ENCODE measurements around the gene SRGAP1.

GRCh38 chr12:64027311-64027710 lies 182.8 kb downstream of the SRGAP1 start:
- TF ChIP-seq, protein P1, sequence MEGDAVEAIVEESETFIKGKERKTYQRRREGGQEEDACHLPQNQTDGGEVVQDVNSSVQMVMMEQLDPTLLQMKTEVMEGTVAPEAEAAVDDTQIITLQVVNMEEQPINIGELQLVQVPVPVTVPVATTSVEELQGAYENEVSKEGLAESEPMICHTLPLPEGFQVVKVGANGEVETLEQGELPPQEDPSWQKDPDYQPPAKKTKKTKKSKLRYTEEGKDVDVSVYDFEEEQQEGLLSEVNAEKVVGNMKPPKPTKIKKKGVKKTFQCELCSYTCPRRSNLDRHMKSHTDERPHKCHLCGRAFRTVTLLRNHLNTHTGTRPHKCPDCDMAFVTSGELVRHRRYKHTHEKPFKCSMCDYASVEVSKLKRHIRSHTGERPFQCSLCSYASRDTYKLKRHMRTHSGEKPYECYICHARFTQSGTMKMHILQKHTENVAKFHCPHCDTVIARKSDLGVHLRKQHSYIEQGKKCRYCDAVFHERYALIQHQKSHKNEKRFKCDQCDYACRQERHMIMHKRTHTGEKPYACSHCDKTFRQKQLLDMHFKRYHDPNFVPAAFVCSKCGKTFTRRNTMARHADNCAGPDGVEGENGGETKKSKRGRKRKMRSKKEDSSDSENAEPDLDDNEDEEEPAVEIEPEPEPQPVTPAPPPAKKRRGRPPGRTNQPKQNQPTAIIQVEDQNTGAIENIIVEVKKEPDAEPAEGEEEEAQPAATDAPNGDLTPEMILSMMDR (optimal IDR thresholded peaks at IDR 0.05 in 1 of 3, IDR thresholded peaks at IDR 0.05 in 1 of 3, conservative IDR thresholded peaks at IDR 0.05 in 1 of 3; ENCODE audit: extremely low read depth in 1 of 3, insufficient read depth in 2 of 3, low read length in 3 of 3) = no peak
- no peak for TF ChIP-seq EZH2 (IDR thresholded peaks at IDR 0.05; ENCODE audit: low read length)
